Measurements from ENCODE around the gene IQGAP3.
A peak's percentile ranks its signal among the peaks of the same experiment; 100 is the strongest.

IQGAP3 gene

DNA sequence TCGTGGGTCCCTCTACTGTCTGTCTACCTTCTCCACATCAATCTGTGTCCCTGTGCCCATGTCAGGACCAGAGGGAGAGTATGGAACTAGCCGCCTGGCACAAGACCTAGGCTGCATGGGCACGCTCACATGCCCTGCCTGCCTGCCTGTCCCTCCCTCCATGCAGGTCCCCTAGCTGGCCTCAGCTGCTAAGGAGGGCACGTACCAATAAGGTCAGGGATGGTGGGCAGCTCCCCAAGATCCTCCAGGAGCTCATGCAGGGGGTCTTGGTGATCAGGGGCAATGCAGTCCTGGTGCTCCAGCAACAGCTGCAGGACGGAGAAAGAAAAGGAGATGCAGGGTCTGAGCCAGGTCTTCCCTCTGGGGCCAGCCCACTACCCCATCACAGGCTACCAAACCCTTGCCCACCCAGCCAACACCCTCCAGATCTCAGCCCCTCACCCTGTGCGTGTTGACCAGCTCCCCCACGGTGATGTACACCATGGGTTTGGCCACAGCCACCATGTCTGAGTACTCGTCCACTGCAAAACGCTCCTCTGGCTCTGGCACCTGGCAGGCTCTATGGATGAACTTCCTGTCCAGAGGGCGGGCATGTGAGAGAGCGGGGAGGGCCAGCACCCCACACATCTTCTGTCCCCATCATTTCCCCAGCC lies 38.7 kb downstream of the IQGAP3 start:
- no peak overlapping the region for H3K4me3 Mint-ChIP-seq
- peaks cover 17% of the 10 kb centered on the region for H3K36me3 Mint-ChIP-seq (ENCODE audit: low read depth)
- no peaks in the 10 kb centered on the region for H3K27me3 Mint-ChIP-seq (ENCODE audit: low read depth)
- H3K27ac Mint-ChIP-seq, result no peak overlapping the region
- no peak for DNase-seq (ENCODE audit: low spot score)
- peaks cover 2% of the 10 kb centered on the region for H3K4me1 Mint-ChIP-seq (ENCODE audit: low read depth)
- H3K9me3 Mint-ChIP-seq, result no peaks in the 10 kb centered on the region

DNA sequence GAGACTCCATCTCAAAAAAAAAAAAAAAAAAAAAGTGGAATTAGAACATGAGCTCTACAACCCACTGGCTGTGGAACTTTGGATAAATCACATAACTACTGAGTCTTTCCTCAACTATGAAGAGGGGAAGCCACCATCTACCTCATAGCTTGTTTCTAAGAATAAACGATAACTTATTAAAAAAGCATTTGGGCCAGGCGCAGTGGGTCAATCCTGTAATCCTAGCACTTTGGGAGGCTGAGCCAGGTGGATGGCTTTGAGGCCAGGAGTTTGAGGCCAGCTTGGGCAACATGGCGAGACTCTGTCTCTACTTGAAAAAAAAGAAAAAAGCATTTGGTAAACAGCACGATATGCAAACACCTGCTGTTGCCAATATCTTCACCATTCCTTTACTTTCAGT lies 40.0 kb downstream of the IQGAP3 start:
- H3K36me3 Mint-ChIP-seq (ENCODE audit: low read depth), result peaks cover 18% of the 10 kb centered on the region
- H3K27ac Mint-ChIP-seq, result no peak overlapping the region
- H3K4me1 Mint-ChIP-seq (ENCODE audit: low read depth), result peaks cover 7% of the 10 kb centered on the region
- no peak for DNase-seq (ENCODE audit: low spot score)
- no peak overlapping the region for H3K4me3 Mint-ChIP-seq
- no peaks in the 10 kb centered on the region for H3K27me3 Mint-ChIP-seq (ENCODE audit: low read depth)
- H3K9me3 Mint-ChIP-seq, result no peaks in the 10 kb centered on the region

DNA sequence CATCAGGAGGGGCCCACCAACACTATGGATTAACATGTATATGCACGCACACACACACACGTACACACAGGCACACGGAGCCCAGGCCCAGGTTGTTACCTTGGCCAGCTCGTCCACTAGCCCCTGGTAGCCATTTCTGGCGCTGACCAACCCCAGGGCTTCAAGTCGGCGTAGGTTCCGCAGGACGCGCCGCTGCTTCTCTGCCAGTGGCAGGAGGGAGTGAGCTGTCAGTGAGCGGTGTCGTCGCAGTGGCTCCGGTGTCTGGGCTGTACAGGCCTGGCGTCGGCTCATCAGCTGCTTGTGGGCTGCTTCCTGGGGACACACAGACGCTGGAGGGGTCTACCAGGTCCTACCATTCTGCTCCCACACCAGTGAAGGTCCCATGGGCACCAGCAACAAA lies 42.4 kb downstream of the IQGAP3 start:
- Mint-ChIP-seq H3K9me3 (no peaks in the 10 kb centered on the region), H3K27me3 (ENCODE audit: low read depth) (no peaks in the 10 kb centered on the region), H3K27ac (no peak overlapping the region), H3K4me1 (ENCODE audit: low read depth) (peaks cover 16% of the 10 kb centered on the region), H3K4me3 (no peak overlapping the region), H3K36me3 (ENCODE audit: low read depth) (peaks cover 23% of the 10 kb centered on the region)
- DNase-seq (ENCODE audit: low spot score), result no peak

DNA sequence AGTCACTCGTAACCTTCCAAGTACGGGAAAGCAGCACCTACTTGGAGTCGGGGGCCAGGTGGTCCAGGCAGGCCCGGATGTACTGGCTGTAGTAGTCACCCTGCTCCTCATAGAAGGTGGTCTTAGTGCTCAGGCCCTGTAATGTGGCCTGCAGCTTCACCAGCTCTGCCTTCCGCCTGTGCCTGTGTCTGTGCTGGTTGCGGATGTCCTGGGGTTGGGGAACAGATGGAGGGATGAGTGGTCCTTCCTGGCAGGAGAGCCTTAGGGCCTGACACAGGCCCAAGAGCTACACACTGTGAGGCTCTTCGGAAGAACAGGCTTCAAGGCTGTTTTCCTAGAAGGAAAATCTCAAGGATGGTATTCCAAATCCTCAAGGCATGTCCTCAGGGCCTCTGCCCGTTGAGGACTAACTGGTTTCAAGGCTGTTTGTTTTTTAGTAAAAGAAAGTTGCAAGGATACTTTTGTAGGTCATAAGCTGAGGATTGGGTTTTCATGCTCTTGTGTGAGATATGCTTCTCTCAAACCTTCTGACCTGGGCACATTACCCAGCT lies 43.4 kb downstream of the IQGAP3 start:
- DNase-seq (ENCODE audit: low spot score), result no peak
- no peaks in the 10 kb centered on the region for H3K9me3 Mint-ChIP-seq
- peaks cover 26% of the 10 kb centered on the region for H3K4me1 Mint-ChIP-seq (ENCODE audit: low read depth)
- H3K36me3 Mint-ChIP-seq (ENCODE audit: low read depth), result peaks cover 19% of the 10 kb centered on the region
- no peaks in the 10 kb centered on the region for H3K27me3 Mint-ChIP-seq (ENCODE audit: low read depth)
- H3K4me3 Mint-ChIP-seq, result no peak overlapping the region
- H3K27ac Mint-ChIP-seq, result no peak overlapping the region

DNA sequence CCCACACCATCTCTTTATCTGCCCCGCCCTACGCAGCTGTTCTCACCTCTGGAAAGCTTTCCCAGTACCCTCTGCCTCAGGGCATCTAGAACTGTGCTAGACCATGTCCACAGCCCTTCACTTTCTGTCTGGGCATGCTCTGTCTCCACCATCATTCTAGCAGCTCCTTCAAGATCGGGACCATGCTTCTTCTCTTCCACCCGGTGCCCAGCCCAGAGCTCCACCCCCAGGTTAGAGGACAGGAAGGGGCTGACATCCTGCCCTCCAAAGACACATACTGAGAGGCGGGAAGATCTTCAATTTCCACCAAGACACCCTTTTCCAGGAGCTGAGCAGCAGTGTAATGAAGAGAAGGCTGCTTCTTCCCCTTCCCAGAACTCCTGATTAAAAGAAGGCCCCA lies 44.1 kb downstream of the IQGAP3 start:
- no peak for DNase-seq (ENCODE audit: low spot score)
- no peak overlapping the region for H3K27ac Mint-ChIP-seq
- H3K36me3 Mint-ChIP-seq (ENCODE audit: low read depth), result peaks cover 21% of the 10 kb centered on the region
- H3K4me3 Mint-ChIP-seq, result no peak overlapping the region
- H3K4me1 Mint-ChIP-seq (ENCODE audit: low read depth), result peaks cover 29% of the 10 kb centered on the region
- H3K27me3 Mint-ChIP-seq (ENCODE audit: low read depth), result no peaks in the 10 kb centered on the region
- no peaks in the 10 kb centered on the region for H3K9me3 Mint-ChIP-seq

DNA sequence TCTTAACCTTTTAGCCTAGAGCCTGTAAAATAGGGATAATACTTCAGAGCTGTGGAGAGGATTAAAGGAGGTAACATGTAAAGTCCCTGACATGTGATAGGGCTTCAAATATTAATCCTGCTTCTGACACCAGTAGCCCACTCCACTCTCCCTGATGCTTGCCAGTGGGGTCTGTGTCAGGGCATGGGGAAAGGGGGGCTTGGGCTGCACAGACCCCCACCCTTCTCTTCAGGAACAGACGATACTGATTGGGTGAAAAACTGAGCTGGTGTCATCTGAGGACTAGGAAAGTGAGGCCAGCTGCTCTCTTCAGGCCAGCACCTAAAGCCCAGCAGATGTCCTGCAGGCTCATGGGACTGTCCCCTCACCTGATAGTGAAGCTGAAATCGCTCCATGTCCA lies 44.8 kb downstream of the IQGAP3 start:
- no peak overlapping the region for H3K4me3 Mint-ChIP-seq
- peaks cover 20% of the 10 kb centered on the region for H3K36me3 Mint-ChIP-seq (ENCODE audit: low read depth)
- H3K27me3 Mint-ChIP-seq (ENCODE audit: low read depth), result no peaks in the 10 kb centered on the region
- peaks cover 29% of the 10 kb centered on the region for H3K4me1 Mint-ChIP-seq (ENCODE audit: low read depth)
- H3K9me3 Mint-ChIP-seq, result no peaks in the 10 kb centered on the region
- DNase-seq (ENCODE audit: low spot score), result no peak
- no peak overlapping the region for H3K27ac Mint-ChIP-seq

DNA sequence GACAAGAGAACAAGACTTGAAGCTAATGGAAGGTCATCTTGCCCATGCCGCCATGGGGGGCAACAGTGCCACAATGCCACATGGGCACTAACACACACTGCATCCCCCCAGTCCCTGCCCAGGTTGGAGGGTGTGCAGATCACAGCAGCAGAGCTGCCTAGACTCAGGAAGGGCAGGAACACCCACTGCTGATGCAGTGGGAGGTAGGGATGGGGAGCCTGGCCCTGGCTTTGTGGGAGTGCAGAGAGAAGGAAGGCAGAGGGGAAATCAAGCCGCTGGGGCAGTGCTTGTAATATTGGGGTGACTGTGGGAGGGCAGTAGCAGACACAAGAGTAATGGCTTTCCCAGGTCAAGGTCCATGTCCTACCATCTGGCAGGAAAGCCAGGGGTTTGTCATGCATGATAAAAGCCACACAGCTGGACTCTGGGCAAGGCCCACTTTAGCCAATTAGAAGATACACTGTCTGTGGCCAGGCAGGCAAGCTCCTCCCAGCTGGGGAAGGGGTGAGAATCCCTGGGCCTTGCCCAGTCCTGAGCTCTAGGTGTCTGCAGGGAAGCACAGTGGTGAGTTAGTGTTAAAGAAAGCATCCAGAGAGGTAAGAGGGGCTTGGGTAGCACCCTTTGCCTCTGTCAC lies 46.4 kb downstream of the IQGAP3 start:
- no peaks in the 10 kb centered on the region for H3K27me3 Mint-ChIP-seq (ENCODE audit: low read depth)
- no peak overlapping the region for H3K4me3 Mint-ChIP-seq
- H3K27ac Mint-ChIP-seq, result peak overlapping the region; percentile 17
- DNase-seq (ENCODE audit: low spot score), result no peak
- peaks cover 29% of the 10 kb centered on the region for H3K4me1 Mint-ChIP-seq (ENCODE audit: low read depth)
- no peaks in the 10 kb centered on the region for H3K9me3 Mint-ChIP-seq
- H3K36me3 Mint-ChIP-seq (ENCODE audit: low read depth), result peaks cover 17% of the 10 kb centered on the region

DNA sequence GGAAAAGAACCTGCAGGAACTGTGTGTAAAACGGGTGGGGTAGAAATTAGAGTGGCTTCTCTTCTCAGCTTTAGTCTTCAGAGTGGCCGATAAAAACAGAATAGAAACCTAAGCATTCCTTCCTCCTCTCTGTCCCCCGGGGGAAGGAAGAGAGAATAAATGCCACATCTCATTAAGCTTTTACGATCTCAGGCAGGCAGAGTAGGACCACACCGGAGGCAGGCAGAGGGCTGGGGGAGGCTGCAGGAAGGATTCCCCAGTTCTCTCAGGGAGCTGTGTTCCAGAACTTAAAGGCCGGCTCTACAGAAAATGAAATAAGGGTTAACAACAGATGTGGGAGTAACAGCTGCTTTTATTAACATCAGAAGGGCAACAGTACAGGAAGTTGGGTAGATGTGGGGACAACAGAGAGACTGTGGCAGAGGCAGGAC lies 47.3 kb downstream of the IQGAP3 start:
- Mint-ChIP-seq H3K4me3 (peak overlapping the region; percentile 52), H3K9me3 (no peaks in the 10 kb centered on the region), H3K27ac (peak overlapping the region; percentile 1), H3K27me3 (ENCODE audit: low read depth) (no peaks in the 10 kb centered on the region), H3K36me3 (ENCODE audit: low read depth) (peaks cover 15% of the 10 kb centered on the region), H3K4me1 (ENCODE audit: low read depth) (peaks cover 29% of the 10 kb centered on the region)
- no peak for DNase-seq (ENCODE audit: low spot score)

DNA sequence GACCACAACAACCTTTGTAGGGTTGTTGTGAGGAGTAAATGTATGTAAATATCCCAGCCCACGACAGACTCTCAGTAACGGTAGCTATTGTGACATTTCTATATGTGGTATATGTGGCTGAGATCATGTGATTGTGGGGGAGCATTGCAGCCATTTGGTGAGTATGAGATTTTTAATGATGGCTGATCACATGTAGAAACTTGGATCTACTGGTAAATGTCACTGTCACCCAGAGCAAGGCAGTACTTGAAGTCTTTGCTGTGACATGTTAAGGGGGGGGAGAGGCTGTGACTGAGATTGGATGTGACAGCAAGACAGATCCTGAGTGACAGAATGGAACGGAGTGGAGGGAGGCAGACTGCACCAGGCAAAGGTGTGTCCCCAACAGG lies 47.9 kb downstream of the IQGAP3 start:
- H3K4me1 Mint-ChIP-seq (ENCODE audit: low read depth), result peaks cover 29% of the 10 kb centered on the region
- peak overlapping the region; percentile 52 for H3K4me3 Mint-ChIP-seq
- H3K27ac Mint-ChIP-seq, result peak overlapping the region; percentile 78
- peak; percentile 57 for DNase-seq (ENCODE audit: low spot score)
- H3K27me3 Mint-ChIP-seq (ENCODE audit: low read depth), result no peaks in the 10 kb centered on the region
- H3K9me3 Mint-ChIP-seq, result no peaks in the 10 kb centered on the region
- peaks cover 15% of the 10 kb centered on the region for H3K36me3 Mint-ChIP-seq (ENCODE audit: low read depth)

DNA sequence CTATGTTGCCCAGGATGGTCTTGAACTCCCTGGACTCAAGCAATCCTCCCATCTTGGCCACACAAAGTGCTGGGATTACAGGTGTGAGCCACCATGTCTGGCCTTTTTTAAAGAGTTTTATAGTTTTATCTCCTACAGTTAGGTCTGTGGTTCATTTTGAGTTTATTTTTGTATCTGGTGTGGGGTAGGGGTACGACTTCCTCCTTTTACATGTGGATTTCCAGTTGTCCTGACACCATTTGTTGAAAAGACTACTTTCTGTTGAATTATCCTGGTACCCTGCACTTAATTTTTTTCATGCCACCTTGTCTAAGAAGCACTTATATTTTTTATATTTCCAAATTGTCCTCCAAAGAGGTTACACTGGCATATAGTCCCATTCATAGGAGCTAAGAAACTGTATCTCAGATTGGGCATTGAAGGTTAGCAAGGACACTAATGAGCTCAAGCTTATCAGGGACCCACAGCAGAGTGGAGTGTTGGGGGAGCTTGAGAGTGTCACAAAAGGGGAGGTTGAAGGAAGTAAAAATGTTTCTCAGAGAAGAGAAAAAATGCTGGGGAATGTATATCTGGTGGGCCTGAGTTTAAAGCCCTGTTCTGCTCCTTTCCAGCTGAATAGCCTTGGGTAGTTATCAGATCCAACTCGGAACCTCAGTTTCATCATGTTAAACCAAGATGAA lies 48.4 kb downstream of the IQGAP3 start:
- peak overlapping the region; percentile 52 for H3K4me3 Mint-ChIP-seq
- H3K4me1 Mint-ChIP-seq (ENCODE audit: low read depth), result peaks cover 29% of the 10 kb centered on the region
- DNase-seq (ENCODE audit: low spot score), result no peak
- H3K27ac Mint-ChIP-seq, result peak overlapping the region; percentile 78
- no peaks in the 10 kb centered on the region for H3K27me3 Mint-ChIP-seq (ENCODE audit: low read depth)
- no peaks in the 10 kb centered on the region for H3K9me3 Mint-ChIP-seq
- H3K36me3 Mint-ChIP-seq (ENCODE audit: low read depth), result peaks cover 15% of the 10 kb centered on the region

DNA sequence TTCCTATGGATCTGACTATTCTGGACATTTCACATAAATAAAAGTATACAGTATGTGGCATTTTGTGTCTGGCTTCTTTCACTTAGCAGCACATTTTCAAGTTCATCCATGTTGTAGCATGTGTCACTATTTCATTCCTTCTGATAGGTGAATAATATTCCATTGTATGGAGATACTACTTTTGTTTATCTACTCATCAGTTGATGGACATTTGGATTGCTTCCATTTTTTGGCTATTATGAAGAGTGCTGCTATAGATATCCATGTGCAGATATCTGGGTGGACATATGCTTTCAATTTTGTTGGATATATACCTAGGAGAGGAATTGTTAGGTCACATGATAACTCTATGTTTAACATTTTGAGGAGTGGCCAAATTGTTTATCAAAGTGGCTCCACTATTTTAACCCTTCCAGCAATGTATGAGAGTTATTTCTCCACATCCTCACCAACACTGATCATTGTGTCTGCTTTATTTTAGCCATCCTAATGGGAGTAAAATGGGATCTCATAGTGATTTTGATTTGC lies 49.9 kb downstream of the IQGAP3 start:
- Mint-ChIP-seq H3K27me3 (ENCODE audit: low read depth) (no peaks in the 10 kb centered on the region), H3K4me3 (no peak overlapping the region)
- DNase-seq (ENCODE audit: low spot score), result no peak

DNA sequence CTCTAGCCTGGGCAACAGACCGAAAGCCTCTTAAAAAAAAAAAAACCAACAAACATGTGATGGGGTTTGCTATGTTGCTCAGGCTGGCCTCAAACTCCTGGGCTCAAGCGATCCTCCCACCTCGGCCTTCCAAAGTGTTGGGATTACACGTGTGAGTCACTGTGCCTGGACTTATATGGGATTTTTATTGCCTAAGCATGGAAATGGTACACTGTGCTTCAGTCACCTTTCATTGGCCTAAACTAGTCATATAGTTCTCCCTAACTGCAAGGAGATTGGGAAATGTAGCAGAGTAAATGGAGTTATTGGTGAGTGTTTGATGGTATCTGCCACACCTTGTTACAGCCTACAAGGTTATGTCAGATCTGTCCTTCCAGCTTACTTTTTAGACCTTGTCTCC lies 54.6 kb downstream of the IQGAP3 start:
- no peak overlapping the region for H3K27ac Mint-ChIP-seq

More for the DNA sequence above, 49.9 kb downstream of the IQGAP3 start:
- Mint-ChIP-seq H3K27ac (no peak overlapping the region), H3K4me1 (ENCODE audit: low read depth) (peaks cover 21% of the 10 kb centered on the region), H3K36me3 (ENCODE audit: low read depth) (peaks cover 11% of the 10 kb centered on the region), H3K9me3 (no peaks in the 10 kb centered on the region)

DNA sequence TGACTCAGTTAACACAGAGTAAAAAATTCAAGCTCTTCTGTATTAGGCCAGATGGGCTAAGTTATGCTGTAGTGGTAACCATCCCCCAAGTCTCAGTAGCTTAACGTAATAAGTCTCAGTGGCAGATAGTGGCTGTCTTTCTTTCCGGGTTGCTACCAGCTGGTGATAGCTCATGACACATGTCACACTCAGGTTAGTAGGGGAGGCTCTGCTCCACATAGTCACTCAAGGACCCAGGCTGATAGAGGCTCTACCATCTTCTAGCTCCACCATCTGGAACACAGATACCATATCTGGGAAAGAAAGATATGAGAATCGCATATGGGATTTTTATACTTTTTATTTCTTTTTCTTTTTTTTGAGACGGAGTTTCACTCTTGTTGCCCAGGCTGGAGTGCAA lies 55.5 kb downstream of the IQGAP3 start:
- no peak for DNase-seq (ENCODE audit: low spot score)
- H3K27ac Mint-ChIP-seq, result no peak overlapping the region
- H3K9me3 Mint-ChIP-seq, result no peaks in the 10 kb centered on the region
- no peaks in the 10 kb centered on the region for H3K36me3 Mint-ChIP-seq (ENCODE audit: low read depth)
- no peak overlapping the region for H3K4me3 Mint-ChIP-seq
- peaks cover 6% of the 10 kb centered on the region for H3K4me1 Mint-ChIP-seq (ENCODE audit: low read depth)
- H3K27me3 Mint-ChIP-seq (ENCODE audit: low read depth), result peaks cover 3% of the 10 kb centered on the region

More for the DNA sequence above, 54.6 kb downstream of the IQGAP3 start:
- H3K4me1 Mint-ChIP-seq (ENCODE audit: low read depth), result no peaks in the 10 kb centered on the region
- H3K9me3 Mint-ChIP-seq, result no peaks in the 10 kb centered on the region
- no peaks in the 10 kb centered on the region for H3K27me3 Mint-ChIP-seq (ENCODE audit: low read depth)
- H3K4me3 Mint-ChIP-seq, result no peak overlapping the region
- no peaks in the 10 kb centered on the region for H3K36me3 Mint-ChIP-seq (ENCODE audit: low read depth)
- DNase-seq (ENCODE audit: low spot score), result no peak

DNA sequence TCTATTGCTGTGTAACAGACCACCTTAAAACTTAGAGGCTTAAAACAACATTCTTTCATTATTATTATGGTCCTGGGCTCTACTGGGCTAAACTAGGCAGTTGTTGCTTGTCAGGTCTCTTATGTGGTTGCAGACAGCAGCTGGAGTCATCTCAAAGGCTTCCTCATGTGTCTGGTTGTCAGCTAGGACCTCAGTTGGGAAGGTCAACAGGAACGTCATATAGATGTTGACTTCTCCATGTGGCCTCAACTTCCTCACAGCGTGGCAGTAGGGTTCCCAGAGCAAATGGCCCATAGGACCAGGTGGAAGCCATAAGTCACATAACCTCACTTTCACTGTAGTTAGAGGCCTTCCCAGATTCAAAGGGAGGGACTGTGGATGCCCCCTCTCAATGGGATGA lies 56.4 kb downstream of the IQGAP3 start:
- Mint-ChIP-seq H3K9me3 (no peaks in the 10 kb centered on the region), H3K4me3 (no peak overlapping the region), H3K4me1 (ENCODE audit: low read depth) (peaks cover 8% of the 10 kb centered on the region), H3K27me3 (ENCODE audit: low read depth) (peaks cover 3% of the 10 kb centered on the region), H3K27ac (no peak overlapping the region), H3K36me3 (ENCODE audit: low read depth) (no peaks in the 10 kb centered on the region)
- no peak for DNase-seq (ENCODE audit: low spot score)
